Measurements from ENCODE around the gene MTHFD2. TPM values are rescaled to one million over a fixed set of nuclear protein-coding genes. Genes with fewer than 3 reads are reported as not detected.

Gene MTHFD2
- total RNA-seq, 1 donor from 2014 or later: 57.0 TPM

GRCh38 chr2:74219846-74220486 is 21.6 kb downstream of the MTHFD2 start:
- no peak for TF ChIP-seq CTCF (conservative IDR thresholded peaks at IDR 0.05; ENCODE audit: low read depth, low read length)
- H3K4me3 ChIP-seq (ENCODE audit: low read depth, low read length): no peak overlapping the region
- no peak for DNase-seq (ENCODE audit: low read depth)

- no peak overlapping the region for H3K4me3 ChIP-seq (ENCODE audit: low read depth, low read length)
- no peak for TF ChIP-seq CTCF (conservative IDR thresholded peaks at IDR 0.05; ENCODE audit: low read depth, low read length)
- no peak for DNase-seq (ENCODE audit: low read depth)
These were observed 22.7 kb downstream of the MTHFD2 start for GRCh38 chr2:74221091-74221490.

- no peak for TF ChIP-seq CTCF (conservative IDR thresholded peaks at IDR 0.05; ENCODE audit: low read depth, low read length)
- DNase-seq (ENCODE audit: low read depth): no peak
- H3K4me3 ChIP-seq (ENCODE audit: low read depth, low read length): no peak overlapping the region
These were observed 23.3 kb downstream of the MTHFD2 start for GRCh38 chr2:74221604-74222299.

GRCh38 chr2:74222300-74222650 is 23.9 kb downstream of the MTHFD2 start:
- no peak for DNase-seq (ENCODE audit: low read depth)
- no peak overlapping the region for H3K4me3 ChIP-seq (ENCODE audit: low read depth, low read length)
- no peak for TF ChIP-seq CTCF (conservative IDR thresholded peaks at IDR 0.05; ENCODE audit: low read depth, low read length)

GRCh38 chr2:74223941-74224770 is 25.7 kb downstream of the MTHFD2 start:
- DNase-seq (ENCODE audit: low read depth): no peak
- TF ChIP-seq CTCF (conservative IDR thresholded peaks at IDR 0.05; ENCODE audit: low read depth, low read length): no peak
- H3K4me3 ChIP-seq (ENCODE audit: low read depth, low read length): no peak overlapping the region

- no peak overlapping the region for H3K4me3 ChIP-seq (ENCODE audit: low read depth, low read length)
- no peak for TF ChIP-seq CTCF (conservative IDR thresholded peaks at IDR 0.05; ENCODE audit: low read depth, low read length)
- DNase-seq (ENCODE audit: low read depth): no peak
These were observed 27.5 kb downstream of the MTHFD2 start for GRCh38 chr2:74225698-74226459.
